Upper lobe of left lung (tissue), 6 donors: Measurements from ENCODE around the gene CANT1. TPM values are rescaled to one million over a fixed set of nuclear protein-coding genes. Genes with fewer than 3 reads are reported as not detected.

Experiments used
- ATAC-seq, 2 donors: fragments of 200-7000 bp; cut with Tn5 transposase; one replicate each; pipeline ENCODE4 v1.9.1; 2022; ENCODE audit warnings: mild to moderate bottlenecking in 2 of 2, moderate library complexity in 2 of 2; ENCODE audit not compliant: low FRiP score in 2 of 2
- DNase-seq, 2 donors: peaks; one replicate each; pipeline ENCODE4 v3.0.0-alpha.2; 2019 to 2020
- H3K27ac ChIP-seq, 4 donors: fragments of 200-600 bp; sonication (generic); one replicate each; pipeline ENCODE4 v1.5.1; 2016 to 2019
- H3K27me3 ChIP-seq, 4 donors: fragments of 200-600 bp; sonication (generic); one replicate each; pipeline ENCODE4 v1.5.1; 2017 to 2019
- H3K36me3 ChIP-seq, 4 donors: fragments of 200-600 bp; sonication (generic); one replicate each; pipeline ENCODE4 v1.5.1; 2016 to 2019
- H3K4me1 ChIP-seq, 4 donors: fragments of 200-600 bp; sonication (generic); one replicate each; pipeline ENCODE4 v1.5.1; 2018 to 2019
- H3K4me3 ChIP-seq, 4 donors: fragments of 200-600 bp; sonication (generic); one replicate each; pipeline ENCODE4 v1.5.1; 2017 to 2019; ENCODE audit warnings: mild to moderate bottlenecking in 2 of 4, moderate library complexity in 1 of 4
- H3K9me3 ChIP-seq, 4 donors: fragments of 200-600 bp; sonication (generic); one replicate each; pipeline ENCODE4 v1.5.1; 2018 to 2019
- CTCF ChIP-seq, 6 experiments: fragments of 450-650 bp in 4 of 6; fragments of 200-600 bp in 2 of 6; sonication (generic) in 2 of 6; IDR thresholded peaks; one replicate each; pipeline ENCODE4 v1.5.1; 2016 to 2019; ENCODE audit warnings: antibody characterized with exemption in 6 of 6
- EP300 ChIP-seq, 4 donors: sonication (generic); formaldehyde crosslinking; IDR thresholded peaks; one replicate each; pipeline ENCODE4 v1.5.1; 2017; ENCODE audit warnings: antibody characterized with exemption in 4 of 4, control low read depth in 2 of 4
- POLR2A ChIP-seq, 4 donors: fragments of 450-650 bp; IDR thresholded peaks; one replicate each; pipeline ENCODE4 v1.5.1; 2016 to 2017; ENCODE audit warnings: antibody characterized with exemption in 4 of 4, mild to moderate bottlenecking in 2 of 4
- POLR2AphosphoS5 ChIP-seq, 2 donors: sonication (generic); formaldehyde crosslinking; IDR thresholded peaks; one replicate each; pipeline ENCODE4 v1.5.1; 2017; ENCODE audit warnings: antibody characterized with exemption in 2 of 2
- WGBS, 2 donors: methylation state at CpG; one replicate each; pipeline ENCODE4 v1.1.5; 2017 to 2018; 5-methylcytosine and 5-hydroxymethylcytosine counted together
- total RNA-seq, 6 donors: library from RNA; depleted of rRNA in 4 of 6; stranded (reverse); fragments of >200 nt in 4 of 6; gene quantifications; one replicate each; pipeline versions ENCODE4 v1.1.0 to v1.2.1, GENCODE V29; 2016 to 2021
- donor health status: DM: no; HTN: no; CAD: no; lungs with moderate emphysema.
- donor health status: DM: no; HTN: yes; CAD: no; lungs with severe emphysema.

The CANT1 gene
- total RNA-seq, 6 donors from 2014 or later: 19.5 to 77.8 (median 38.6) TPM

- H3K9me3 ChIP-seq: no peaks in the 10 kb centered on the region
- peaks cover 10 to 64% (median 42%) of the 10 kb centered on the region in 4 donors for H3K36me3 ChIP-seq
- DNase-seq: peak in 1 of 2 donors; percentile 17
- H3K4me3 ChIP-seq: no peak overlapping the region
- H3K27me3 ChIP-seq: no peaks in the 10 kb centered on the region
- H3K4me1 ChIP-seq: peaks cover 12 to 38% (median 28%) of the 10 kb centered on the region in 4 donors
- no peak for TF ChIP-seq CTCF (IDR thresholded peaks at IDR 0.05)
- no peak for TF ChIP-seq EP300 (IDR thresholded peaks at IDR 0.05)
- TF ChIP-seq POLR2AphosphoS5 (IDR thresholded peaks at IDR 0.05): no peak
- no peak for TF ChIP-seq POLR2A (IDR thresholded peaks at IDR 0.05)
- H3K27ac ChIP-seq: no peak overlapping the region
- 96% methylated on average over 32 to 33 of the region's 33 CpGs for WGBS, 2 donors
- no peak for ATAC-seq
These were observed 18.4 kb downstream of the CANT1 start for GRCh38 chr17:78991017-78991738.

- H3K27me3 ChIP-seq: no peaks in the 10 kb centered on the region
- no peaks in the 10 kb centered on the region for H3K9me3 ChIP-seq
- ATAC-seq: no peak
- no peak overlapping the region for H3K27ac ChIP-seq
- peaks cover 10 to 57% (median 39%) of the 10 kb centered on the region in 4 donors for H3K36me3 ChIP-seq
- 93 to 97% methylated on average over 29 of the region's 29 CpGs for WGBS, 2 donors
- H3K4me3 ChIP-seq: no peak overlapping the region
- peaks cover 18 to 36% (median 30%) of the 10 kb centered on the region in 4 donors for H3K4me1 ChIP-seq
- TF ChIP-seq CTCF (IDR thresholded peaks at IDR 0.05): no peak
- TF ChIP-seq POLR2AphosphoS5 (IDR thresholded peaks at IDR 0.05): no peak
- no peak for TF ChIP-seq EP300 (IDR thresholded peaks at IDR 0.05)
- TF ChIP-seq POLR2A (IDR thresholded peaks at IDR 0.05): no peak
- peak in 1 of 2 donors; percentile 85 for DNase-seq
These were observed 19.1 kb downstream of the CANT1 start for GRCh38 chr17:78990349-78991016.

- 52 to 55% methylated on average over 6 of the region's 6 CpGs for WGBS, 2 donors
- peak overlapping the region in 3 of 4 donors; percentile 82 to 87 (median 85) for H3K27ac ChIP-seq
- no peak overlapping the region for H3K4me3 ChIP-seq
- no peak for ATAC-seq
- H3K36me3 ChIP-seq: peaks cover 10 to 34% (median 21%) of the 10 kb centered on the region in 4 donors
- H3K4me1 ChIP-seq: peaks cover 18 to 30% (median 28%) of the 10 kb centered on the region in 4 donors
- no peak for DNase-seq
- TF ChIP-seq POLR2AphosphoS5 (IDR thresholded peaks at IDR 0.05): no peak
- no peak for TF ChIP-seq CTCF (IDR thresholded peaks at IDR 0.05)
- TF ChIP-seq EP300 (IDR thresholded peaks at IDR 0.05): no peak
- no peak for TF ChIP-seq POLR2A (IDR thresholded peaks at IDR 0.05)
- H3K9me3 ChIP-seq: no peaks in the 10 kb centered on the region
- no peaks in the 10 kb centered on the region for H3K27me3 ChIP-seq
These were observed 21.4 kb downstream of the CANT1 start for GRCh38 chr17:78988152-78988551.

GRCh38 chr17:78986649-78987328 lies 22.8 kb downstream of the CANT1 start:
- H3K27ac ChIP-seq: peak overlapping the region; percentile 77 to 87 (median 84)
- 2 to 4% methylated on average over 15 of the region's 15 CpGs for WGBS, 2 donors
- H3K36me3 ChIP-seq: peaks cover 4 to 20% (median 15%) of the 10 kb centered on the region in 4 donors
- H3K27me3 ChIP-seq: no peaks in the 10 kb centered on the region
- ATAC-seq: peak; percentile 64 to 82
- DNase-seq: peak in 1 of 2 donors; percentile 79
- TF ChIP-seq EP300 (IDR thresholded peaks at IDR 0.05) (peak in 1 of 4 donors; percentile 3), POLR2A (IDR thresholded peaks at IDR 0.05) (no peak)
- peak overlapping the region; percentile 18 to 40 (median 30) for H3K4me3 ChIP-seq
- H3K4me1 ChIP-seq: peaks cover 18 to 30% (median 27%) of the 10 kb centered on the region in 4 donors
- H3K9me3 ChIP-seq: no peaks in the 10 kb centered on the region
